ENCODE data around the gene NUMB. TPM values are rescaled to one million over a fixed set of nuclear protein-coding genes. Genes with fewer than 3 reads are reported as not detected.

Gene NUMB
- total RNA-seq, 2 donors from 2014 or later = 43.8 to 45.2 TPM

- Histone ChIP-seq H3K9me3 (no peaks in the 10 kb centered on the region), H3K4me3 (no peak overlapping the region), H3K27ac (no peak overlapping the region), H3K27me3 (no peaks in the 10 kb centered on the region), H3K4me1 (peaks cover 9% of the 10 kb centered on the region), H3K36me3 (replicated peaks in 1 of 2; ENCODE audit: insufficient read depth in 1 of 2, low read depth in 2 of 2) (no peaks in the 10 kb centered on the region)
- 93 to 100% methylated on average over 1 of the region's 1 CpG for WGBS, 2 donors
- intact Hi-C loops (cut with DNase I) = no loop called here
- TF ChIP-seq CTCF (IDR thresholded peaks at IDR 0.05) = no peak
- no peak for TF ChIP-seq POLR2A (IDR thresholded peaks at IDR 0.05)
- ATAC-seq (no peak), DNase-seq (no peak)
These were observed 209.2 kb downstream of the NUMB start for GRCh38 chr14:73249108-73249507.

GRCh38 chr14:73248108-73248868 is 210.1 kb downstream of the NUMB start:
- DNase-seq (no peak), ATAC-seq (no peak)
- Histone ChIP-seq H3K4me1 (peaks cover 9% of the 10 kb centered on the region), H3K27me3 (no peaks in the 10 kb centered on the region), H3K27ac (no peak overlapping the region), H3K4me3 (no peak overlapping the region), H3K36me3 (replicated peaks in 1 of 2; ENCODE audit: insufficient read depth in 1 of 2, low read depth in 2 of 2) (no peaks in the 10 kb centered on the region), H3K9me3 (no peaks in the 10 kb centered on the region)
- intact Hi-C loops (cut with DNase I) = no loop called here
- no peak for TF ChIP-seq CTCF (IDR thresholded peaks at IDR 0.05)
- no peak for TF ChIP-seq POLR2A (IDR thresholded peaks at IDR 0.05)
- WGBS, 2 donors = 66 to 69% methylated on average over 9 of the region's 9 CpGs

- intact Hi-C loops (cut with DNase I) = no loop called here
- Histone ChIP-seq H3K4me1 (peaks cover 9% of the 10 kb centered on the region), H3K36me3 (replicated peaks in 1 of 2; ENCODE audit: insufficient read depth in 1 of 2, low read depth in 2 of 2) (no peaks in the 10 kb centered on the region), H3K9me3 (no peaks in the 10 kb centered on the region), H3K27ac (no peak overlapping the region), H3K4me3 (no peak overlapping the region), H3K27me3 (no peaks in the 10 kb centered on the region)
- DNase-seq = no peak
- TF ChIP-seq POLR2A (IDR thresholded peaks at IDR 0.05) (no peak), CTCF (IDR thresholded peaks at IDR 0.05) (no peak)
- no peak for ATAC-seq
- 73 to 77% methylated on average over 18 of the region's 18 CpGs for WGBS, 2 donors
These were observed 211.8 kb downstream of the NUMB start for GRCh38 chr14:73246387-73247150.

GRCh38 chr14:73245480-73246325 is 212.6 kb downstream of the NUMB start:
- ATAC-seq (peak; percentile 59), DNase-seq (peak in 3 of 4 donors; percentile 34 to 53 (median 46))
- intact Hi-C loops (cut with DNase I) = no loop called here
- H3K4me3 ChIP-seq = no peak overlapping the region
- no peaks in the 10 kb centered on the region for H3K9me3 ChIP-seq
- WGBS, 2 donors = 23 to 31% methylated on average over 16 to 56 of the region's 64 CpGs
- H3K4me1 ChIP-seq = peaks cover 9% of the 10 kb centered on the region
- no peaks in the 10 kb centered on the region for H3K36me3 ChIP-seq (replicated peaks in 1 of 2; ENCODE audit: insufficient read depth in 1 of 2, low read depth in 2 of 2)
- TF ChIP-seq CTCF (IDR thresholded peaks at IDR 0.05) = no peak
- no peak for TF ChIP-seq POLR2A (IDR thresholded peaks at IDR 0.05)
- H3K27ac ChIP-seq = no peak overlapping the region
- H3K27me3 ChIP-seq = no peaks in the 10 kb centered on the region
